Measurements from ENCODE around the gene PLTP.
A peak's percentile ranks its signal among the peaks of the same experiment; 100 is the strongest.
"Not testable (repeated sequence)": the region's sequence is repeated elsewhere in the genome, so short reads cannot be mapped to it uniquely, and the experiment has no call there.

PLTP gene

DNA sequence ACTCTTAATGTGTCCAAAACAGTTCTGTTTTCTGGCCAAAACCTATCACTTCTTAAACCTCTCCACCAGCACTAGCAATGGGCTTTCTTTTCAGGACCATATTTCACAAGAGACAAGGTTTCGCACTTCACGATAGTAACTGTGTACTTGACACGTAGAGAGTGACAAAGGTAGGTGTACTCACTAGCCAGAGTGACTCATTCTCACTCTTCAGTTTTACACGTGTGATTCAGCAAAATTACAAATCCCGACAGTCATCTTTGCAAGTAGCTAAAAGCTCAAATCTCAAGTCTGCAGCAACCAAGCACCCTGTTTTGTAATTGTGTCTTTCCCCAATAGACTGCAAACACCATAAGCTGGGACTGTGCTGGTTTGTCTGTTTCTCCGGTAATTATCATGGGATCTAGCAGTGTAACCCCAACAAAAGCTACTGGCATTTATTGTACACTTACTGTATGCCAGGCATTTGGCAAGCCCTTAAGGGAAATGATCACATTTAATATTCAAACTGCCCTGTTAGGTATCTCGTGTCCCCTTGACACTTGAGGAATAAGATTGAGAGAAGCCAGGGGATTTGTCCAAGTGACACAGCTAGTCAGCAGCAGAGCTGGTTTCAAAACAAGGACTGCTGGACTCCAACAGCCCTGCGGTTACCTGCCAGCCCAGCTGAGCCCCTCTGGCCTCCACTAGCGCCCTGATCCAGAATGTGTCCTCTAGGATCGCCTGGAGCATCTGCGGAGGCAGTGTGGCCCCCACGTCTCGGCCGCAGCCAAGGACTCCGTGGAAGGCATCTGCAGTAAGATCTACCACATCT is 32.4 kb upstream of the PLTP start:
- no peak for DNase-seq

DNA sequence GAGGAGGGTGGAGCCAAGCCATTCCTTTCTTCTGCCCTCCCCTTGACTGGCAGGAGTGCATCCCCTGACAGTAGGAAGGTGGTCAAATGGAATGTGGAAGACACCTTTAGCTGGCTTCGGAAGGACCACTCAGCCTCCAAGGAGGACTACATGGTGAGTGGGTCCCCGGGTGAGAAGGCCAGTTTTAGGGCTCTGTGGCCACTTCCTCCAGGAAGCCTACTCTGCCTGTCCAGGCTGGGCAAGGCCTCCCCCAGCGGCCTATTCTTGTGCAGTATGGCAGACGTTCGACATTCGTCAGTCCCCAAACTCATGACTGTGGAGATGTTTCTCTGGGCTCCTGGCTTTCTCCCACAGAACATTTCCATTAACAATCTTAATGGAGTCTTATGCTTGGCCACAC is 31.7 kb upstream of the PLTP start:
- no peak for DNase-seq

DNA sequence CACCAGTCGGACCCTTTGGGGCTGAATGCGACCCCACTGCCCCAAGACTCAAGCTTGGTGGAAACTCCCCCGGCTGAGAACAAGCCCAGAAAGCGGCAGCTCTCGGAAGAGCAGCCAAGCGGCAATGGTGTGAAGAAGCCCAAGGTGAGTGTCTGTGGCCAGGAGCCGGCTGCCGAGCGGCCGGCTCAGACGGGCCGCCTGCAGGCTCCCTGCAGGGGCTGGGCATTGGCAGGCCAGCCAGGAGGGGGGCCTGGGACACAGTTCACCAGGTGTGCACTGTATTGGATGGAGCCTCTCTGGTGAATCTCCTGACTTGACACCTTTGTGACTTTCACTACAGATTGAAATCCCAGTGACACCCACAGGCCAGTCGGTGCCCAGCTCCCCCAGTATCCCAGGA is 28.5 kb upstream of the PLTP start:
- DNase-seq, result no peak

DNA sequence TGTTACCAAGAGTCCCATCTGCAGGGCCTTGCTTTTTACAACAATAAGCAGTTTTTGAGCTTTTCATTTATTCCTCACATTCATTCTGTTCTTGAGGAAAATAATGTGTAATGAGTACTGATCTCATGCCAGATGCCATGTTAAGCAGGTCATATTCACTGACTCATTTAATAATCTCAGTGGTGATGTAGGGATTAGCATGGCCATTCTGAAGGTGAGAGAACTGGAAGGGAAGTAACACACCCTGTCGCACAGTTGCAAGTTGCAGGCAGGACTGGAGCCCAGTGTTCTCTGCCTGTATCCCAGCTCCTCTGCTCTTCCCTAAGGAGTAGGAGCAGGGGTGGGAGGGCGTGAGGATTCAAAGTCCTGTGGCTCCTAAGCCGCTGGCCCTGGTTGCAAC is 28.1 kb upstream of the PLTP start:
- DNase-seq, result no peak

DNA sequence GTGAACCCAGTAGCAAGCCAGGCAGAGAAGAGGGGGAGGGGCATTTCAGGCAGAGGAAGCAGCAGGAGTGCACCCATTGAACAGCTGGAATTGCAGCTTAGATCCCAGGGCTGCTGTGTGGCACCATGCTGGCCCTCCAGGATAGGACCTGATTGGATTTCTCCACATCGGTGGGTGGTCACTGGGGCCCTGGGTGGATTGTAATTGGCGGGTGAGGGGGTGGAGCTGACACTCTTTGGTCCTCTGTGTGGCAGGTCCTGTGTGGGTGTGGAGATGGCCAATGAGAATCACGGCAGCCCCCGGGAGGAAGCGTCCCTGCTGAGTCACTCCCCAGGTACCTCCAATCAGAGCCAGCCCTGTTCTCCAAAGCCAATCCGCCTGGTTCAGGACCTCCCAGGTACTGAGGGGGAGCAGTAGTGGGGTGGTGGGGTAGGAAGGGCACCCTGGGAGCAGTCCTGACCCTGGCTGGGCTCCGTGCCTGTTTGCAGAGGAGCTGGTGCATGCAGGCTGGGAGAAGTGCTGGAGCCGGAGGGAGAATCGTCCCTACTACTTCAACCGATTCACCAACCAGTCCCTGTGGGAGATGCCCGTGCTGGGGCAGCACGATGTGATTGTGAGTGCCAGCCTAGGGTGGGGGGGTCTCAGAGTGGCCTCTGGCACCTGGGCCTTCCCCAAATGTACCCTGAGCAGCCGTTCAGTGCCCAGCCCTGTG is 26.9 kb upstream of the PLTP start:
- DNase-seq, result no peak

DNA sequence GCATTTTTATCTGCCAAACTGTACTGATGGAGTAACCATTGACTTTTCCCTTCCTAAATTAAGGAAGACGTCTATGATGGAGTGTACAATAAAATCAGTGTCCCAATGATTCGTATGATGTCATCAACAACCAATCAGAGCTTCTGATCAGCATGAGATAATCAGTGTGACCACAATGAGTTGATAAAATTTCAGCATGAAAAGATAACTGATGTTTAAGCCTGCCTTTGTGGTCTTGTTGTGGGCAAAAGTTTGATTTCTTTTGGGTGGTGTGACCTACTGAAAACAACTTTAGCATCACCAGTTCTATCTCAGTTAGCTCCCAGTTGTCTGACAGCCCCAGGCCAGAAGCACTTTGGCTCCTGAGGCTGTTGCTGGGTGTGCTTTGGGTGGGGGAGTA is 25.8 kb upstream of the PLTP start:
- no peak for DNase-seq

DNA sequence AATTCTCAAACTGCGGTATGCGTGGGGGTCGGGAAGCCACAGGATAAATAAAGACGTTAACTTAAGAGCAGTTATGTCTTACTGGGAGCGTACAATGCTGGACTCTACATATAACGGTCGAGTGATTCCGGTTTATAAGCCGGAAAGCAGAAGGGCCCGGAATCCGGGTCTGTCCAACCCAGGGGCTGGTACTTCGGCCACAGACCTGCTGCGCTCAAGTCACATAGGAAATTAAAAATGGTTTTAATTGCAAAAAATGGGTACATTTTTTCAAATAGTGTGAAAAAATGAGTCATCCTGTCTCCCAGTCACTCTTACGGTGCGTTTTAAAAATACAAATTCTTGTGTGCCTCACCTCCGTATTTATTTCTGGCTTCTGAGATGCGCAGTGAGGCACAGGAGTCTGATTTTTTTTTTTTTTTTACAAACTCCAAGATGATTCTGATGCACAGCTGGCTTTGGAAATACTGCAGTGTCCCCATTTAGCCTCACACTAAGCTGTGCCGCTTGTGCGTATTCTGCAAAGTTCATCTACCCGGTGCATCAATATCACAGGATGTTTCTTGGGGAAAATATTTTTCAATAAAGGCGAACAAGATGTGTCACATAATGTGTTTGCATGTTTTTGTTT is 23.6 kb upstream of the PLTP start:
- DNase-seq, result no peak

DNA sequence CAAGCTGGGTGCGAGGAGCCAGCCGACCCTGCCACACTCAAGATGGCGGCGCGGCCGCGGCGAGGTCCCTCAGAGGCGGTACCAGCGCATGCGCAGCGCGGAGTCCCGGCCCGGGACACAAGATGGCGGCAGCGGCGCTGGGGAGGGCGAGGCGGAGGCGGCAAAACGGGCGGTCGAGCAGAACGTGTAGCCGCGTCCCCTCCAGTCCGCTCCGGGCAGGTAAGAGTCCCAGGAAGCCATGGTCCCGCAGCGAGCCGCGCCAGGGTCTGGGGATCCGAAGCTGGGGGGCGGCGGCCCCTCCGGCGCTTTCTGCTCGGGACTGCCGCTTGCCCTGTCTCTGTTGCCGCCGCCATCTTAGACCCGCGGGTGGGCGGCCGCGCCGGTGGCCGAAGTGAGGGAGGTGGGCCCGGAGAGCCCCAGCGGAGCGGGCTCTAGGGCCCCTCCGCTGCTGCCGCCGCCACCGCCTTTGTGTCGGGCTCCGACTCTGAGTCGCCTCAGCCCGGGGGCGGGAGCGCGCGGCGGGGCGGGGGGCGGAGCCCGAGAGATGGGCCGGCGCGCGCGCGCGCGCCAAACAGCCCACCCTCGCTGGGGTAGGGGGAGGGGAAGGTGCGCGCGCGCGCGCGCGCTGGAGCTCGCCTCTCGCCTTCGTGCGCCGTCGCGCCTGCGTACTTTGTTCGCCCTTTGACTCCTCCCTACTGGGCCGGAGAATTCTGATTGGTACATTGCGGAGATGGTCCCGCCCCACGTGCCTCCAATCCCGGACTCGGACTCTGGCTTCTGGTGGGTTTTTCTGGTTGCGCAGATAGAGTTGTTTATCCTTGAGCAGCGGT is 22.8 kb upstream of the PLTP start, which contains the start of gene PCIF1:
Gene PCIF1 (plus strand): TSS at position 98 of the 830 bp plus-strand sequence. CDS start 4,317 bp downstream, outside the sequence.
- DNase-seq, result peak; percentile 98

DNA sequence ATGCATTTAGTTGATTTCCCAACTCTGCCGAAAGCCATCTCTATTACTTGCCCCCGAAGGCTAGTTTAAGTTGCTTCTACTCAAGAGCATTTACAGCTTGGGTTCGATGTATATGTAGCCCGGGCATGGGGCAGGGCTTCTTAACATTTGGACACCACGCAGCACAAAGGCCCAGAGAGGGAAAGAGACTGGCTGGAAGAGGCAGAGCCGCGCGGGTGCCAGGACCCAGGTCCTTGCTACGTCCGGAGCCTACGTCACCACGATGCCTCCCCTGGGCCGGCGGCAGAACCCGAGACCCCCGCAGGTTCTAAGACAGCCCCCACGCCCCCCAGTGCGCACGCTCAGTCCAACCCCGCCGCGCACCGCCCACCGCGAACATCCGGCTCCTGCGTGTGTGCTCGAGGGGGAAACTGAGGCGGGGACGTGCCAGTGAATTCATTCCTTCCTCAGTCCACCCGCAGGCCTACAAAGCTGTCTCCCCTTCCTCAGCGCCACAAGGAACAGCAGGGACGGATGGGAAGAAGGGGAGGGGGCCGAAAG is 22.2 kb upstream of the PLTP start:
- DNase-seq, result peak; percentile 89

DNA sequence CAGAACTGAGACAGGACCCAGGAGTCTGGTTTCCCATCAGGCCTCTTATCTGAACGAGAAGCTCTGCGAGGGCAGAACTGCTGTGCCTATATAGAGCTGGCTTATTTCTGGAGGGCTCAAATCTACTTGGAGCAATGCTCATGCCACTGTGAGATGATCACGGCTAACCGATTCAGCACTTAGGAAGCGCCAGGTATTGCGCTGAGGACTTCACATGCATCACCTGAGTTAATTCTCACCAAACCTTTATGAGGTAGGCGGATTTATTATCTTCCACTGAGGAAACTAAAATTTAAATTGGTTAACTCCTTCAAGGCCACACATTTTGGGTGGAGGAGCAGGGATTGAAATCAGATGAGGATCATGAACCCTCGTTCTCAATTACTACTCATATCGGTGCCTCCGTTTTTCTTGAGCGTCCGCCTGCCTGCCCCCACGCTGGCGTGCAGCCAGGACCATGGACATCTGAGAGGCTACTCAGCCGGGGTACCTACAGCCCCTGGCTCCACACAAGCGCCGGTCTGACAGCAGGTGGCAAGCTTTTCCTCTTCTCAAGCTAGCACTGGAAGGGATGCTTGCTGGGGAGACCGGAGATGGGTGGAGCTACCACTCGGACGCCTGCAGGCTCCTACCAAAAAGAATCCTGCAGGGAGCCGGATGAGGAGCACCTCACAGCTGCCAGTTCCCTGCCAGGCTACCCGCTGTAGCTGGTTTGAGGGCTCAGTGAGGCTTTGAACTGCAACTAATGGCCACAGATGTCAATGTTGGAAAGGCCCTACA is 21.5 kb upstream of the PLTP start:
- peak; percentile 75 for DNase-seq

DNA sequence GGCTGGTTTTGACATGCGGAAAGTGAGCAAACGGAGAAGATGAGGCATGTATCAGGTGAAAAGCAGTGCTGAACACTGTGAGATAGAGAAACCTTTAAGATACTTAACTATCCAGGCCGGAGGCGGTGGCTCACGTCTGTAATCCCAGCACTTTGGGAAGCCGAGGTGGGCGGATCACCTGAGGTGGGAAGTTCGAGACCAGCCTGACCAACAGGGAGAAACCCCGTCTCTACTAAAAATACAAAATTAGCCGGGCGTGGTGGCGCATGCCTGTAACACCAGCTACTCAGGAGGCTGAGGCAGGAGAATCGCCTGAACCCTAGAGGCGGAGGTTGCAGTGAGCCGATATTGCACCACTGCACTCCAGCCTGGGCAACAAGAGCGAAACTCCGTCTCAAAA is 19.7 kb upstream of the PLTP start:
- DNase-seq, result not testable (repeated sequence)

DNA sequence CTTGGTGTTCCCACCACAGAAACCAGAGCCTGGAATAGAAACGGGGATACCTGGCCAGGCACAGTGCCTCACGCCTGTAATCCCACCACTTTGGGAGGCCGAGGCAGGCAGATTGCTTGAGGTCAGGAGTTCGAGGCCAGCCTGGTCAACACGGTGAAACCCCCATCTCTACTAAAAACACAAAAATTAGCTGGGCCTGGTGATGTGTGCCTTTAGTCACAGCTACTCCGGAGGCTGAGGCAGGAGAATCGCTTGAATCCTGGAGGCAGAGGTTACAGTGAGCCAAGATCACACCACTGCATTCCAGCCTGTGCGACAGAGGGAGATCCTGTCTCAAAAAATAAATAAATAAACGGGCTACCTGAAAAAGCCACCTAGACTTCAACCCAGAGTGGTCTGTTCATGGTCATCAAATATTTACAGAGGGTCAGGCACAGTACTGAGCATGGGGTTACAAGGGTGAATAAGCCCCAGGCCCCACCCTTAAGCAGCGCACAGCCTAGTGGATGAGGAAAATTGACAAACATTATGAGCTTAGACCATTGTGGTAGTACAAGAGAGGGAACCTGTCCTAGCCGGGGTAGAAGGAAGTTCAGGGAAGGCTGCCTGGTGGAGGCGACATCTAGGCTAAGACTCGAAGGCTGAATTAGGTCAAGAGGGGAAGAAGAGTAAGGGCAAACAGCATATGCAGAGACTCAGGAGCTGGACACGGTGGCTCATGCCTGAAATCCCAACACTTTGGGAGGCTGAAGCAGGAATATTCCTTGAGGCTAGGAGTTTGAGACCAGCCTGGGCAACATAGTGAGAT is 15.3 kb upstream of the PLTP start:
- no peak for DNase-seq

DNA sequence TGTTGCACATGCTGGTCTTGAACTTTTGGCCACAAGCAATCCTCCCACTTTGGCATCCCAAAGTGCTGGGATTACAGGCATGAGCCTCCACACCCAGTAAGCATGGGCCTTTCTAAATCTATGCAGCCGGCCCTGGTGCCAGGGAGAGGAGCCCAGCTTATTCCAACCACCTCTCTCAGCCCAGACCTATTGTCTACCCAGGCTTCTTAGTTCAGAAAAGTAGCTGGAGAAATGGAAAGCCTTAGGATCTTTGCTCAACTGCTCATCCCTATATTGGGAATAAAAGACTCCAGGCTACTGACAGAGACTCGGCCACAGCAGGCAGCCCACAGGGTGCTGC is 14.7 kb upstream of the PLTP start:
- no peak for DNase-seq

DNA sequence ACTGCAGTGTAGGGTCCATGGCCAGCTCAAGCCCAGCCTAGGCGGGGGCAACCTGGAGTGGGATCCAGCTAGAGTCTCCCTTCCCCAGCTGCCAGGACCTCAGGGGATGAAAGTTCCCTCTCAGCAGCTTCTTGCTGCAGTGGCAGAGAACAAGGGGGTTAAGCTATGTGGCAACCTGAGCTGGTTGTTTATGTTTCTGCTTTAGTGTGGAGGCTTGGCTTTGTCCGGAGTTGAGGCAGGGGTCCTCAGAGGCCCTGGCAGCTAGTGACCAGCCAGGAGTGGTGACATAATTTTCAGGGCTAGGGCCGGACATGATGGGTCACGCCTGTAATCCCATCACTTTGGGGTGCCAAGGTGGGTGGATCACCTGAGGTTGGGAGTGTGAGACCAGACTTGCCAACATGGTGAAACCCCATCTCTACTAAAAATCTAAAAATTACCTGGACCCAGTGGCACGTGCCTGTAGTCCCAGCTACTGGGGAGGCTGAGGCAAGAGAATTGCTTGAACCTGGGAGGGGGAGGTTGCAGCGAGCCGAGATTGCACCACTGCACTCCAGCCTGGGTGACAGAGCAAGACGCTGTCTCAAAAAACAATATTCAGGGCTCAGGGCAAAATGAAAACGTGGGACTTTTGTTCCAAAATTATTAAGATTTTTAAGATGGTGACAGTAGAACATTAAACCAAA is 14.0 kb upstream of the PLTP start:
- no peak for DNase-seq

DNA sequence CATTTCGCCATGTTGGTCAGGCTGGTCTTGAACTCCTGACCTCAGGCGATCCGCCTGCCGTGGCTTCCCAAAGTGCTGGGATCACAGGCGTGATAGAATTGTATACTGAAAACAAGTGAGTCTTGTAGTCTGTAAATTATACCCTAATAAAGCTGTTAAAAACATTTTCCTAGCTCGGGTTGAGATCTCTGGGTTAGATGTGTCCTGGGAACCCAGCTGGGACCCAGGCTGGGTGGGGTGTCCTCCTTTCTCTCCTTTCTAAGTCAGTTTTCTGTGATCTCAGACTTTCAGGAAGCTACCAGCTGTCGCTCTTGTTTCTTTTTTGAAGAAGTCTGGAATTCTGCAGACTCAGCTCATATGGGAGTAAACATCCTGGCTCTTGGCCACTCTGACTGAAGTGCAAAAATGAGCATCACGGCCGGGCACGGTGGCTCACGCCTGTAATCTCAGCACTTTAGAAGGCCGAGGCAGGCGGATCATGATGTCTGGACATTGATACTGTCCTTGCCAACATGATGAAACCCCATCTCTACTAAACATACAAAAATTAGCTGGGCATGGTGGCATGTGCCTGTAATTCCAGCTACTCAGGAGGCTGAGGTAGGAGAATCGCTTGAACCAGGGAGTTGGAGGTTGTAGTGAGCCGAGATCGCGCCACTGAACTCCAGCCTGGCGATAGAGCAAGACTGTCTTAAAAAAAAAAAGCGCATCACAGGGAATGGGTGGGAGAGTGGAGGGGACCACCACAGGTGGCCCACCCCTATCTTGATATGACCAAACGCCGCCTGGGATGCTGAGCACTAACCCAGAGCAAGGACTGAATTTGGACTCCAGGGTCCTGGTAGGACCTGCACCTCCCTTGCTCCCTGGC is 12.7 kb upstream of the PLTP start:
- no peak for DNase-seq

DNA sequence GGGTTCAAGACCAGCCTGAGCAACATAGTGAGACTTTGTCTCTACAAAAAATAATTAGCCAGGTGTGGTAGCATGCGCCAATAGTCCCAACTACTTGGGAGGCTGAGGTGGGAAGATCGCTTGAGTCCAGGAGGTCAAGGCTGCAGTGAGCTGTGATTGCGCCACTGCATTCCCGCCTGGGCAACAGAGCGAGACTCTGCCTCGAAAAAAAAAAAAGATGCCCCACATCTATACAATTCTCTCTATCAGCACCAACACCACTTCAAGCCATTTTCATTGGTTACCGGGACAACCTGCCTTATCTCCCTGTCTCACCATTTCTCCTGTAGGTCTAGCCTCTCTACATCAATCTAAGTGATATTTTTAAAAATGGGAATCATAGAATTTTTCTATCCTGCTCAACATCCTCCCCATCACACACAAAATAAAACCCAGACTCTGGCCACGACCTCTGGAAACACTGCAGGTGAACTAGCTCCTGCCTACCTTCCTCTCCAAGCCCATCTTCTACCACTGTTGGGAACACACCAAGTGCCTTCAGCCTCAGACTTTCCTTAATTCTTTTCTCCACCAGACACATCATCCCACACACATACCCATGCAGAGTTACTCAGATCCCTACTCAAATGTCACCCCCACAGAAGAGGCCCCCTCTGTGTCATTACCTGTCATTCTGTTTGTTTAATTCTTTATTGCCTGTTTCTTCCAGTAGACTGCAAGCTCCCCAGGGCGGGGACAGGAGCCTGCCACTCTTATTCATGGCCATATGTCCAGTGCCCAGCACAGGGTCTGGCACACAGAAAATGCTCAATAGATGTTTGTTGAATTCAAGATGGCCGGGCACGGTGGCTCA is 9.6 kb upstream of the PLTP start:
- DNase-seq, result no peak

DNA sequence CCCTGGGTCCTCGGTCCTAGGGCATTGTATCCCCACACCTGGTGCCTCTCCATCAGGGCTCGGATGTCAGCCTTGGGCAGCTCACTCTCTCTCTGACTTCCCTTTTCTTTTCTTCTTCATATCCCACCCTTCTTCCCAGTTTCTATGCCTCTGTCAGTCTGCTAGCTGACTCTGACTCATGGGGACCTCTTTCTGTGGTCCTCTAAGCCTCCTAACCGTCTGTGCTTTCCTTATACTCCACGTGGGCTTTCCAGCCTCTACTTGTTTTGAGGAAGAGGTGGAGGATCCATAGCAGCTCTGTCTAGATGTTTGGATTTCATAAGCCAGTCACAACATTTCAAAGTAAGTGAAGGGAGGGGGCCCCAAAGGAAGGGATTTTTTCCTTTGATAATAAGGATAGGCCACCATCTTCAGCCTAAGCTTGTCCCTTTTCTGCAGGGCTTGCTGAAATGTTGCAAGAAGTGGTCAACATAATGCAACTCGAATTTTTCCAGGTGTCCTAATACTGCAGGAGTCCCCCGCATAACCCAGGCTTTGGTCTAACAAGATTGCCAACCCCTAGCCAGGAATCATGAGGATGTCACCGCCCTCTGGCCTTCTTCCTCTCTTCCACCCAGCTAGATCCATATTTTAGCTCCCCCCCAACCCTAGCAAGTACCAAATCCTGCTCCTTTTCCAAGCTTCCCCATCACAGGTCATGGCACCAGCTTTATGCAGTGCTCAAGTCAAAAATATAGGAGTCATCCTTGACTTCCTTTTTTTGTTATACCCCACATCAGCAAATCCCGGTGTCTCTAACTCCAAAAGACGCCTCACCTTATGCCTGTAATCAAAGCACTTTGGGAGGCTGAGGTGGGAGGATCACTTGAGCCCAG is 8.7 kb upstream of the PLTP start:
- no peak for DNase-seq
